Fibroblast of the aortic adventitia (primary cell): ENCODE results near the gene DYNLRB2. TPM values are rescaled to one million over a fixed set of nuclear protein-coding genes. Genes with fewer than 3 reads are reported as not detected.

Experiments
- DNase-seq: peaks from one replicate; pipeline ENCODE4 v3.0.0-alpha.2; 2010; ENCODE audit warnings: low read depth
- H3K4me3 ChIP-seq: 2 replicates; pipeline ENCODE4 v1.5.1; 2011; ENCODE audit warnings: low read depth, mild to moderate bottlenecking, control low read depth, low read length, moderate library complexity
- CTCF ChIP-seq: IDR thresholded peaks from 2 replicates; pipeline ENCODE4 v1.5.1; 2011; ENCODE audit warnings: mild to moderate bottlenecking, low read length, control low read depth, inconsistent platforms; ENCODE audit not compliant: insufficient read depth
- total RNA-seq: library from RNA; depleted of rRNA; stranded (reverse); fragments of >200 nt; gene quantifications from 2 replicates; pipeline ENCODE4 v1.2.3, GENCODE V29; 2012; ENCODE audit warnings: low replicate concordance

The DYNLRB2 gene
- total RNA-seq, 1 donor: not detected

DNA sequence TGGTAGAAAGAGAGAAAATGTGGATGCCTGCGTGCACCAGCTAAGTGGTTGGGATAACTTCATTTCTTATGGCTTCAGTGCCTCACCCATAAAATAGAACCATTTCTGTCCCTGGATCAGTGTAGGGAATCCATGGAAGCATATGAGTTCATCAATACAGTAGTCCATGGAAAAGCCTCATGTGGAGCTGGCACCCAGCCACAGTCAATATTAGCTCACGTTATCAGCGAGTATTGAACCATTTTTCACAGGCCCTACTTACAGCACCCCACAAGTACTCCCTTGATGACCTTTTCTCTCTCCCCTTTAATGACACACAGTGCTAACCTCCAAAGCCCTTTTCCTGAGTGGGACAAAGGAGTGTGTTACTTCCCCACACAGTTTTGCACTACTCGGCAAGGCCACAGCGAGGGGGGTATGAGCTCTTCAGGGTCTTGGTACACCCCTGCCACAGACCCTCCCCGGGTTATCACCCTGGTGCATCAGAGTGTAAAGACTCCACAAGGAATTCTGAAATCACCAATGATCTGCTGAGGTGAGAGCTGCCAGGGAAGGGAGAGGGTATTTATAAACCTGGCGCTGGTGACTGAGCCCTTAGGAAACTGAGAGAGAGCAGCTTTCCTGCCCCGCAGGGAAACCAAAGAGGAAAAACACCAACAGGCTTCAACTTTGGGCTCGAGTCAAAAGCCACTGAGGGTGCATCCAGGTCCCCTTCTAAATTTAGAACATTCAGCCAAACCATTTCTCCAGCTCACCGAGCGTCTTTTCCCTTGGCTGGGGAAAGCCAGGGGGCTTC, 36.9 kb downstream of the DYNLRB2 start:
- no peak for DNase-seq
- H3K4me3 ChIP-seq: no peak overlapping the region
- TF ChIP-seq CTCF: no peak

- H3K4me3 ChIP-seq: no peak overlapping the region
- no peak for TF ChIP-seq CTCF
- DNase-seq: peak; percentile 24
Observed at GRCh38 chr16:80580109-80580832, 39.5 kb downstream of the DYNLRB2 start.

- peak; percentile 29 for DNase-seq
- TF ChIP-seq CTCF: no peak
- H3K4me3 ChIP-seq: no peak overlapping the region
Observed at GRCh38 chr16:80583466-80583865, 42.7 kb downstream of the DYNLRB2 start.

GRCh38 chr16:80585764-80586163, 45.0 kb downstream of the DYNLRB2 start:
- H3K4me3 ChIP-seq: no peak overlapping the region
- DNase-seq: no peak
- TF ChIP-seq CTCF: no peak

- no peak for TF ChIP-seq CTCF
- no peak for DNase-seq
- H3K4me3 ChIP-seq: no peak overlapping the region
Observed at GRCh38 chr16:80586476-80586875, 45.7 kb downstream of the DYNLRB2 start.

- no peak for TF ChIP-seq CTCF
- DNase-seq: no peak
- no peak overlapping the region for H3K4me3 ChIP-seq
Observed at GRCh38 chr16:80587071-80587470, 46.3 kb downstream of the DYNLRB2 start.
